ENCODE data around the gene GAA. TPM values are rescaled to one million over a fixed set of nuclear protein-coding genes. Genes with fewer than 3 reads are reported as not detected.

Gene GAA
- total and polyA plus RNA-seq, 10 of the 15 experiments (the other 5 are each of a cell fraction or from before 2014, with no cell fraction given): 0.18 to 10.5 (median 4.1) TPM

- TF ChIP-seq, protein P1, sequence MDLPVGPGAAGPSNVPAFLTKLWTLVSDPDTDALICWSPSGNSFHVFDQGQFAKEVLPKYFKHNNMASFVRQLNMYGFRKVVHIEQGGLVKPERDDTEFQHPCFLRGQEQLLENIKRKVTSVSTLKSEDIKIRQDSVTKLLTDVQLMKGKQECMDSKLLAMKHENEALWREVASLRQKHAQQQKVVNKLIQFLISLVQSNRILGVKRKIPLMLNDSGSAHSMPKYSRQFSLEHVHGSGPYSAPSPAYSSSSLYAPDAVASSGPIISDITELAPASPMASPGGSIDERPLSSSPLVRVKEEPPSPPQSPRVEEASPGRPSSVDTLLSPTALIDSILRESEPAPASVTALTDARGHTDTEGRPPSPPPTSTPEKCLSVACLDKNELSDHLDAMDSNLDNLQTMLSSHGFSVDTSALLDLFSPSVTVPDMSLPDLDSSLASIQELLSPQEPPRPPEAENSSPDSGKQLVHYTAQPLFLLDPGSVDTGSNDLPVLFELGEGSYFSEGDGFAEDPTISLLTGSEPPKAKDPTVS (IDR thresholded peaks at IDR 0.05; ENCODE audit: low read depth, low read length): no peak
- TF ChIP-seq BRCA1 (IDR thresholded peaks at IDR 0.05; ENCODE audit: low read depth, low read length): no peak
- no peak for TF ChIP-seq TCF12 (IDR thresholded peaks at IDR 0.05; ENCODE audit: low read depth, low read length)
- TF ChIP-seq MTA2 (IDR thresholded peaks at IDR 0.05; ENCODE audit: low read depth): no peak
- TF ChIP-seq ZBTB40 (IDR thresholded peaks at IDR 0.05; ENCODE audit: borderline replicate concordance): no peak
- TF ChIP-seq, protein P2, sequence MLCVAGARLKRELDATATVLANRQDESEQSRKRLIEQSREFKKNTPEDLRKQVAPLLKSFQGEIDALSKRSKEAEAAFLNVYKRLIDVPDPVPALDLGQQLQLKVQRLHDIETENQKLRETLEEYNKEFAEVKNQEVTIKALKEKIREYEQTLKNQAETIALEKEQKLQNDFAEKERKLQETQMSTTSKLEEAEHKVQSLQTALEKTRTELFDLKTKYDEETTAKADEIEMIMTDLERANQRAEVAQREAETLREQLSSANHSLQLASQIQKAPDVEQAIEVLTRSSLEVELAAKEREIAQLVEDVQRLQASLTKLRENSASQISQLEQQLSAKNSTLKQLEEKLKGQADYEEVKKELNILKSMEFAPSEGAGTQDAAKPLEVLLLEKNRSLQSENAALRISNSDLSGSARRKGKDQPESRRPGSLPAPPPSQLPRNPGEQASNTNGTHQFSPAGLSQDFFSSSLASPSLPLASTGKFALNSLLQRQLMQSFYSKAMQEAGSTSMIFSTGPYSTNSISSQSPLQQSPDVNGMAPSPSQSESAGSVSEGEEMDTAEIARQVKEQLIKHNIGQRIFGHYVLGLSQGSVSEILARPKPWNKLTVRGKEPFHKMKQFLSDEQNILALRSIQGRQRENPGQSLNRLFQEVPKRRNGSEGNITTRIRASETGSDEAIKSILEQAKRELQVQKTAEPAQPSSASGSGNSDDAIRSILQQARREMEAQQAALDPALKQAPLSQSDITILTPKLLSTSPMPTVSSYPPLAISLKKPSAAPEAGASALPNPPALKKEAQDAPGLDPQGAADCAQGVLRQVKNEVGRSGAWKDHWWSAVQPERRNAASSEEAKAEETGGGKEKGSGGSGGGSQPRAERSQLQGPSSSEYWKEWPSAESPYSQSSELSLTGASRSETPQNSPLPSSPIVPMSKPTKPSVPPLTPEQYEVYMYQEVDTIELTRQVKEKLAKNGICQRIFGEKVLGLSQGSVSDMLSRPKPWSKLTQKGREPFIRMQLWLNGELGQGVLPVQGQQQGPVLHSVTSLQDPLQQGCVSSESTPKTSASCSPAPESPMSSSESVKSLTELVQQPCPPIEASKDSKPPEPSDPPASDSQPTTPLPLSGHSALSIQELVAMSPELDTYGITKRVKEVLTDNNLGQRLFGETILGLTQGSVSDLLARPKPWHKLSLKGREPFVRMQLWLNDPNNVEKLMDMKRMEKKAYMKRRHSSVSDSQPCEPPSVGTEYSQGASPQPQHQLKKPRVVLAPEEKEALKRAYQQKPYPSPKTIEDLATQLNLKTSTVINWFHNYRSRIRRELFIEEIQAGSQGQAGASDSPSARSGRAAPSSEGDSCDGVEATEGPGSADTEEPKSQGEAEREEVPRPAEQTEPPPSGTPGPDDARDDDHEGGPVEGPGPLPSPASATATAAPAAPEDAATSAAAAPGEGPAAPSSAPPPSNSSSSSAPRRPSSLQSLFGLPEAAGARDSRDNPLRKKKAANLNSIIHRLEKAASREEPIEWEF (IDR thresholded peaks at IDR 0.05; ENCODE audit: insufficient replicate concordance, low read depth, low read length): no peak
- TF ChIP-seq E4F1 (IDR thresholded peaks at IDR 0.05; ENCODE audit: borderline replicate concordance, partially characterized antibody): no peak
- no peak for TF ChIP-seq ZBED1 (IDR thresholded peaks at IDR 0.05; ENCODE audit: borderline replicate concordance)
- TF ChIP-seq KAT2A (conservative IDR thresholded peaks at IDR 0.05; ENCODE audit: control insufficient read depth, low read depth, low read length): no peak
Observed at GRCh38 chr17:80092959-80093358, 8.4 kb upstream of the GAA start (continued).

Data from GM12878 (cell line).